Globus pallidus (tissue), 1 donor: ENCODE results near the gene ARPC4.
A peak's percentile ranks its signal among the peaks of the same experiment; 100 is the strongest.

ENCODE experiments used
- DNase-seq: peaks from one replicate; pipeline ENCODE4 v3.0.0-alpha.2; 2015; ENCODE audit warnings: low spot score

Gene ARPC4

GRCh38 chr3:9793161-9793781 is 389 bp downstream of the ARPC4 start:
- DNase-seq: no peak

- no peak for DNase-seq
Observed at GRCh38 chr3:9794400-9794799, 1.5 kb downstream of the ARPC4 start.

GRCh38 chr3:9795207-9795606 is 2.3 kb downstream of the ARPC4 start:
- peak; percentile 33 for DNase-seq

- DNase-seq: no peak
Observed at GRCh38 chr3:9797196-9797945, 4.5 kb downstream of the ARPC4 start.

GRCh38 chr3:9800529-9800928 is 7.6 kb downstream of the ARPC4 start:
- DNase-seq: no peak

- no peak for DNase-seq
Observed at GRCh38 chr3:9803494-9803893, 10.6 kb downstream of the ARPC4 start.

- DNase-seq: no peak
Observed at GRCh38 chr3:9804996-9805395, 12.1 kb downstream of the ARPC4 start.

- DNase-seq: no peak
Observed at GRCh38 chr3:9806137-9806536, 13.3 kb downstream of the ARPC4 start.

- no peak for DNase-seq
Observed at GRCh38 chr3:9806688-9807589, 14.1 kb downstream of the ARPC4 start.

- DNase-seq: no peak
Observed at GRCh38 chr3:9807981-9808344, 15.1 kb downstream of the ARPC4 start.

GRCh38 chr3:9808345-9809037 is 15.6 kb downstream of the ARPC4 start:
- no peak for DNase-seq

- DNase-seq: no peak
Observed at GRCh38 chr3:9809239-9809614, 16.3 kb downstream of the ARPC4 start.

GRCh38 chr3:9809615-9810432 is 16.9 kb downstream of the ARPC4 start, which contains the start of gene TTLL3:
Gene TTLL3, plus strand, starts transcription at chr3:9810262. Its CDS starts 400 bp downstream, at chr3:9810662.
- peak; percentile 63 for DNase-seq

- no peak for DNase-seq
Observed at GRCh38 chr3:9810433-9810770, 17.5 kb downstream of the ARPC4 start.

- DNase-seq: no peak
Observed at GRCh38 chr3:9810846-9811245, 18.0 kb downstream of the ARPC4 start.

GRCh38 chr3:9812870-9813483 is 20.1 kb downstream of the ARPC4 start:
- no peak for DNase-seq

GRCh38 chr3:9815986-9816385 is 23.1 kb downstream of the ARPC4 start:
- no peak for DNase-seq

GRCh38 chr3:9817436-9817835 is 24.6 kb downstream of the ARPC4 start:
- DNase-seq: no peak

- no peak for DNase-seq
Observed at GRCh38 chr3:9818666-9819335, 25.9 kb downstream of the ARPC4 start.

GRCh38 chr3:9820543-9820942 is 27.7 kb downstream of the ARPC4 start:
- no peak for DNase-seq
